Measurements from ENCODE around the gene ABLIM2. TPM values are rescaled to one million over a fixed set of nuclear protein-coding genes. Genes with fewer than 3 reads are reported as not detected.
A peak's percentile ranks its signal among the peaks of the same experiment; 100 is the strongest.

The ABLIM2 gene
- total RNA-seq, 4 donors from 2014 or later = 4.2 to 28.5 (median 8.7) TPM

DNA sequence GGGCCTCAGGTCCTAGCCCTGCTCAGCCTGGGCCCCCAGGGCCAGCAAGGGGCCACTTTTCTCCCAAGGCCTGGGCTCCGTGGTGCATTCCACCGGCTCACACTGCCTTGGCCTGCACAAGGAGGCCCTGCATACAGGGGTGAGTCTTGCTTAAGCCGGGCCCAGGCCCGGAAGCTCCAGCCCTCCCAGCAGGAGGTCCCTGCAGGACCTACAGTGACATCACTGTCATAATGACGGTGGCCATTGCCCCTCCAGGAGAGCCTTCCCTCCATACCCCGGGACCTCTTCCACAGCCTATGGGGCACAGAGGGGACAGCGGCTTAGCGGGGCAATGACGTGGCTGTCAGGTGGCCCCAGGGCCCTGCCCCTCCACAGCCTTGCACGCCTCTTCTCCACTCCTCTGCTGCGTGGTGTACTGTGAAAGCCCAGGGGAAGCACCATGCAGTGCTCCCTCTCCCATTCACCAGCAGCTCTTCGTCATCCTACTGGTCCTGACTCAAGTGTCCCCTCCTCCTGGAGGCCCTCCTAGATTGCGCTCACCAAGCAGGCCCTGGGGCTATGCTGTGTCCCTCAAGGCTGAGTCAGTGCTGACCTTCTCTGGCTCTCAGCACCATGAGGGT lies 186.6 kb downstream of the ABLIM2 start:
- 93% methylated on average over 13 of the region's 13 CpGs for WGBS
- Histone ChIP-seq H3K4me3 (no peak overlapping the region), H3K4me1 (peaks cover 41 to 69% (median 64%) of the 10 kb centered on the region in 4 donors), H3K36me3 (no peaks in the 10 kb centered on the region), H3K27ac (replicated peaks in 1 of 4) (peak overlapping the region in 3 of 4 donors; percentile 48 to 83 (median 79)), H3K9me3 (no peaks in the 10 kb centered on the region), H3K27me3 (no peaks in the 10 kb centered on the region)
- intact Hi-C loops (cut with DNase I) = no loop called here
- no peak for DNase-seq (ENCODE audit: extremely low spot score)
- no peak for TF ChIP-seq POLR2A (IDR thresholded peaks at IDR 0.05; ENCODE audit: low read depth)
- TF ChIP-seq, protein P1, sequence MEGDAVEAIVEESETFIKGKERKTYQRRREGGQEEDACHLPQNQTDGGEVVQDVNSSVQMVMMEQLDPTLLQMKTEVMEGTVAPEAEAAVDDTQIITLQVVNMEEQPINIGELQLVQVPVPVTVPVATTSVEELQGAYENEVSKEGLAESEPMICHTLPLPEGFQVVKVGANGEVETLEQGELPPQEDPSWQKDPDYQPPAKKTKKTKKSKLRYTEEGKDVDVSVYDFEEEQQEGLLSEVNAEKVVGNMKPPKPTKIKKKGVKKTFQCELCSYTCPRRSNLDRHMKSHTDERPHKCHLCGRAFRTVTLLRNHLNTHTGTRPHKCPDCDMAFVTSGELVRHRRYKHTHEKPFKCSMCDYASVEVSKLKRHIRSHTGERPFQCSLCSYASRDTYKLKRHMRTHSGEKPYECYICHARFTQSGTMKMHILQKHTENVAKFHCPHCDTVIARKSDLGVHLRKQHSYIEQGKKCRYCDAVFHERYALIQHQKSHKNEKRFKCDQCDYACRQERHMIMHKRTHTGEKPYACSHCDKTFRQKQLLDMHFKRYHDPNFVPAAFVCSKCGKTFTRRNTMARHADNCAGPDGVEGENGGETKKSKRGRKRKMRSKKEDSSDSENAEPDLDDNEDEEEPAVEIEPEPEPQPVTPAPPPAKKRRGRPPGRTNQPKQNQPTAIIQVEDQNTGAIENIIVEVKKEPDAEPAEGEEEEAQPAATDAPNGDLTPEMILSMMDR (IDR thresholded peaks at IDR 0.05) = no peak
- TF ChIP-seq POLR2AphosphoS5 (IDR thresholded peaks at IDR 0.05) = no peak
- no peak for TF ChIP-seq EP300 (IDR thresholded peaks at IDR 0.05)

DNA sequence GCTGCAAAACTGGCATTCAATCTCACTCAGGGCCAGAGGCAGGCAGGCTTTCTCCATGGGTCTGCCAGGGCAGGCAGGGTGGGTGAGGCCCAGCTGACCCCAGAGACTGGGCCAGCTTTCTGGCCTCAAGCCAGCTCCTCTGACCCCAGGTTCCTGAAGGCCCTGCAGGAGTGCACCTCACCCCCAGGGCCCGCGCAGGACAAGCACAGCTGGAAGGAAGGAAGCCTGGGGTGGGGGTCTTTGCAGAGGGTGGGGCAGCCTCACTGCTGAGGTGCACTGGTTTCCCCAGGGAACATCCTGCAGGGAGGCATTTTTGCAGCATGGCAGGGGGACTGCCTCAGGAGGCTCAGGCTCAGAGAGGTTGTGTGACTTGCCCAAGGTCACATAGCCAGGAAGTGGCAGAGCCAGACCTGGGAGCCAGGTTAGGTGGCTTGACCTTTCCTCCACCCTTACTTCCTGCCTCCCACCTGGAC lies 187.4 kb downstream of the ABLIM2 start:
- H3K27me3 ChIP-seq = no peaks in the 10 kb centered on the region
- 80% methylated on average over 1 of the region's 2 CpGs for WGBS
- peak overlapping the region; percentile 72 to 83 (median 80) for H3K27ac ChIP-seq (replicated peaks in 1 of 4)

GRCh38 chr4:7970361-7970946 lies 188.2 kb downstream of the ABLIM2 start:
- no peak for DNase-seq (ENCODE audit: extremely low spot score)
- H3K36me3 ChIP-seq = no peaks in the 10 kb centered on the region
- no peak overlapping the region for H3K4me3 ChIP-seq
- peaks cover 41 to 72% (median 71%) of the 10 kb centered on the region in 4 donors for H3K4me1 ChIP-seq
- no peak for TF ChIP-seq EP300 (IDR thresholded peaks at IDR 0.05)
- no peak for TF ChIP-seq POLR2A (IDR thresholded peaks at IDR 0.05; ENCODE audit: low read depth)
- no peak for TF ChIP-seq POLR2AphosphoS5 (IDR thresholded peaks at IDR 0.05)
- TF ChIP-seq, protein P1 (IDR thresholded peaks at IDR 0.05) = no peak
- WGBS = 78% methylated on average over 12 of the region's 13 CpGs
- H3K27ac ChIP-seq (replicated peaks in 1 of 4) = peak overlapping the region; percentile 72 to 83 (median 80)
- intact Hi-C loops (cut with DNase I) = no loop called here
- no peaks in the 10 kb centered on the region for H3K27me3 ChIP-seq
- no peaks in the 10 kb centered on the region for H3K9me3 ChIP-seq

More for the DNA sequence above, 187.4 kb downstream of the ABLIM2 start:
- Histone ChIP-seq H3K9me3 (no peaks in the 10 kb centered on the region), H3K4me1 (peaks cover 41 to 72% (median 67%) of the 10 kb centered on the region in 4 donors), H3K4me3 (no peak overlapping the region), H3K36me3 (no peaks in the 10 kb centered on the region)
- intact Hi-C loops (cut with DNase I) = no loop called here
- TF ChIP-seq POLR2AphosphoS5 (IDR thresholded peaks at IDR 0.05) (no peak), EP300 (IDR thresholded peaks at IDR 0.05) (no peak), POLR2A (IDR thresholded peaks at IDR 0.05; ENCODE audit: low read depth) (no peak)
- TF ChIP-seq, protein P1 (IDR thresholded peaks at IDR 0.05) = no peak
- no peak for DNase-seq (ENCODE audit: extremely low spot score)

- 71% methylated on average over 16 of the region's 16 CpGs for WGBS
- H3K9me3 ChIP-seq = no peaks in the 10 kb centered on the region
- no peak for DNase-seq (ENCODE audit: extremely low spot score)
- TF ChIP-seq POLR2A (IDR thresholded peaks at IDR 0.05; ENCODE audit: low read depth) = no peak
- TF ChIP-seq EP300 (IDR thresholded peaks at IDR 0.05) = no peak
- TF ChIP-seq POLR2AphosphoS5 (IDR thresholded peaks at IDR 0.05) = peak in 1 of 2 donors; percentile 25
- no peak overlapping the region for H3K4me3 ChIP-seq
- H3K27me3 ChIP-seq = no peaks in the 10 kb centered on the region
- peak overlapping the region; percentile 72 to 83 (median 80) for H3K27ac ChIP-seq (replicated peaks in 1 of 4)
- intact Hi-C loops (cut with DNase I) = no loop called here
- H3K4me1 ChIP-seq = peaks cover 45 to 75% (median 73%) of the 10 kb centered on the region in 4 donors
- H3K36me3 ChIP-seq = no peaks in the 10 kb centered on the region
Observed at GRCh38 chr4:7968262-7968896, 190.2 kb downstream of the ABLIM2 start.
